Liver (tissue), 9 donors: ENCODE measurements around the gene SBK1. TPM values are rescaled to one million over a fixed set of nuclear protein-coding genes. Genes with fewer than 3 reads are reported as not detected.

Experiments
- DNase-seq: peaks from one replicate; pipeline ENCODE4 v3.0.0-alpha.2; 2017; ENCODE audit warnings: low spot score
- H3K27ac ChIP-seq, 2 donors: one replicate each; pipeline ENCODE4 v1.7.0; 2013; ENCODE audit warnings: inconsistent platforms in 2 of 2, low read length in 2 of 2, control low read depth in 1 of 2, low read depth in 1 of 2, mild to moderate bottlenecking in 1 of 2
- H3K27me3 ChIP-seq, 4 donors: one replicate each; pipeline versions ENCODE4 v1.6.1 to v1.7.0; 2013; ENCODE audit warnings: low read length in 3 of 4, inconsistent platforms in 1 of 4, mild to moderate bottlenecking in 1 of 4, moderate library complexity in 1 of 4; ENCODE audit not compliant: control insufficient read depth in 4 of 4, insufficient read depth in 4 of 4
- H3K36me3 ChIP-seq, 4 donors: one replicate each; pipeline versions ENCODE4 v1.6.1 to v1.7.0; 2013; ENCODE audit warnings: low read length in 3 of 4, mild to moderate bottlenecking in 3 of 4, low read depth in 1 of 4, moderate library complexity in 1 of 4; ENCODE audit not compliant: control insufficient read depth in 4 of 4, insufficient read depth in 3 of 4
- H3K4me1 ChIP-seq, 4 donors: one replicate each; pipeline versions ENCODE4 v1.6.1 to v1.7.0; 2013; ENCODE audit warnings: low read length in 3 of 4, mild to moderate bottlenecking in 3 of 4, moderate library complexity in 1 of 4; ENCODE audit not compliant: control insufficient read depth in 4 of 4, insufficient read depth in 4 of 4
- H3K4me3 ChIP-seq, 3 donors: one replicate each; pipeline versions ENCODE4 v1.6.1 to v1.7.0; 2013; ENCODE audit warnings: low read length in 3 of 3, control low read depth in 1 of 3, low read depth in 1 of 3, mild to moderate bottlenecking in 1 of 3
- H3K9ac ChIP-seq, 2 donors: one replicate each; pipeline ENCODE4 v1.7.0; 2013; ENCODE audit warnings: low read length in 2 of 2, mild to moderate bottlenecking in 2 of 2, moderate library complexity in 2 of 2, control low read depth in 1 of 2, low read depth in 1 of 2
- H3K9me3 ChIP-seq, 4 donors: one replicate each; pipeline versions ENCODE4 v1.6.1 to v1.7.0; 2013; ENCODE audit warnings: low read length in 3 of 4; ENCODE audit not compliant: control insufficient read depth in 4 of 4
- ATF3 ChIP-seq: IDR thresholded peaks from 2 replicates; pipeline ENCODE4 v1.6.1; 2016; ENCODE audit warnings: antibody characterized with exemption
- CTCF ChIP-seq: fragments of 150-350 bp; IDR thresholded peaks from 2 replicates; pipeline ENCODE4 v1.5.1; 2017; ENCODE audit warnings: improper control_type of control experiment, low read depth, low read length; ENCODE audit not compliant: missing input control
- EGR1 ChIP-seq, 2 donors: IDR thresholded peaks; 2 replicates each; pipeline ENCODE4 v1.6.1; 2016 to 2018; ENCODE audit warnings: antibody characterized with exemption in 2 of 2, low read depth in 2 of 2
- FOXA1 ChIP-seq: IDR thresholded peaks from 2 replicates; pipeline ENCODE4 v1.6.1; 2016; ENCODE audit warnings: antibody characterized with exemption
- FOXA2 ChIP-seq: IDR thresholded peaks from 2 replicates; pipeline ENCODE4 v1.6.1; 2016; ENCODE audit warnings: antibody characterized with exemption
- GABPA ChIP-seq, 2 donors: IDR thresholded peaks in 1 of 2; conservative IDR thresholded peaks in 1 of 2; 2 replicates each; pipeline ENCODE4 v1.6.1; 2016; ENCODE audit warnings: antibody characterized with exemption in 2 of 2, mild to moderate bottlenecking in 1 of 2, moderate library complexity in 1 of 2
- HNF4A ChIP-seq, 2 donors: conservative IDR thresholded peaks; 2 replicates each; pipeline ENCODE4 v1.6.1; 2016; ENCODE audit warnings: antibody characterized with exemption in 2 of 2, mild to moderate bottlenecking in 2 of 2
- HNF4G ChIP-seq: IDR thresholded peaks from 2 replicates; pipeline ENCODE4 v1.6.1; 2016; ENCODE audit warnings: antibody characterized with exemption
- JUND ChIP-seq, 2 donors: IDR thresholded peaks; 2 replicates each; pipeline ENCODE4 v1.6.1; 2016; ENCODE audit warnings: antibody characterized with exemption in 2 of 2
- MAX ChIP-seq: IDR thresholded peaks from 2 replicates; pipeline ENCODE4 v1.6.1; 2016; ENCODE audit warnings: antibody characterized with exemption
- NR2F2 ChIP-seq: IDR thresholded peaks from 2 replicates; pipeline ENCODE4 v1.6.1; 2016; ENCODE audit warnings: antibody characterized with exemption
- RAD21 ChIP-seq, 2 donors: IDR thresholded peaks; 2 replicates each; pipeline ENCODE4 v1.6.1; 2016; ENCODE audit warnings: antibody characterized with exemption in 2 of 2, mild to moderate bottlenecking in 2 of 2
- REST ChIP-seq: IDR thresholded peaks from 2 replicates; pipeline ENCODE4 v1.6.1; 2016; ENCODE audit warnings: antibody characterized with exemption, mild to moderate bottlenecking
- RXRA ChIP-seq, 2 donors: IDR thresholded peaks; 2 replicates each; pipeline ENCODE4 v1.6.1; 2017 to 2018; ENCODE audit warnings: antibody characterized with exemption in 2 of 2, mild to moderate bottlenecking in 1 of 2
- SP1 ChIP-seq: IDR thresholded peaks from 2 replicates; pipeline ENCODE4 v1.6.1; 2018; ENCODE audit warnings: antibody characterized with exemption, mild to moderate bottlenecking
- TAF1 ChIP-seq: conservative IDR thresholded peaks from 2 replicates; pipeline ENCODE4 v1.6.1; 2016; ENCODE audit warnings: antibody characterized with exemption, mild to moderate bottlenecking
- YY1 ChIP-seq: IDR thresholded peaks from 2 replicates; pipeline ENCODE4 v1.6.1; 2016; ENCODE audit warnings: antibody characterized with exemption, mild to moderate bottlenecking
- ZBTB33 ChIP-seq: IDR thresholded peaks from 2 replicates; pipeline ENCODE4 v1.6.1; 2016; ENCODE audit warnings: antibody characterized with exemption
- WGBS: extraction: QIAGEN DNeasy Blood & Tissue Kit; methylation state at CpG from one replicate; pipeline ENCODE4 v1.1.7; 2013; 5-methylcytosine and 5-hydroxymethylcytosine counted together
- polyA plus RNA-seq, 2 donors: library from polyadenylated mRNA; stranded (reverse) in 1 of 2; unstranded in 1 of 2; fragments of 200-250 nt in 1 of 2; fragments of >200 nt in 1 of 2; fragmentation: Nextera tagmentation in 1 of 2; extraction: Ambion mirVana in 1 of 2; gene quantifications; one replicate each; pipeline versions ENCODE4 v1.2.1 to v1.2.3, GENCODE V29; 2013 to 2015
- total RNA-seq, 2 donors: library from RNA; depleted of rRNA; stranded (reverse); fragments of >200 nt; gene quantifications; one replicate each; pipeline ENCODE4 v1.2.3, GENCODE V29; 2014
- donor health status: healthy.
- donor health status: healthy.
- donor health status: healthy.
- donor health status: healthy.
- donor health status: healthy.

The SBK1 gene
- total and polyA plus RNA-seq, 4 donors, result 0.05 to 0.08 (median 0.07) TPM; not detected in 1

GRCh38 chr16:28294201-28294600 is 1.9 kb downstream of the SBK1 start:
- WGBS, result 85% methylated on average over 6 of the region's 6 CpGs
- no peak overlapping the region for H3K9ac ChIP-seq
- H3K36me3 ChIP-seq, result no peaks in the 10 kb centered on the region
- no peaks in the 10 kb centered on the region for H3K27me3 ChIP-seq
- no peak for TF ChIP-seq FOXA2
- no peak for TF ChIP-seq FOXA1
- TF ChIP-seq YY1, result no peak
- TF ChIP-seq ZBTB33, result no peak
- no peak for TF ChIP-seq SP1
- no peak for TF ChIP-seq RXRA (IDR thresholded peaks at IDR 0.05)
- no peak for TF ChIP-seq RAD21 (IDR thresholded peaks at IDR 0.05)
- no peak for TF ChIP-seq MAX
- H3K9me3 ChIP-seq, result no peaks in the 10 kb centered on the region
- H3K4me3 ChIP-seq, result no peak overlapping the region
- H3K4me1 ChIP-seq, result peaks cover 7 to 13% (median 11%) of the 10 kb centered on the region in 4 donors
- DNase-seq, result no peak
- H3K27ac ChIP-seq, result no peak overlapping the region

GRCh38 chr16:28295276-28295675 is 3.0 kb downstream of the SBK1 start:
- 86% methylated on average over 11 of the region's 11 CpGs for WGBS
- Histone ChIP-seq H3K36me3 (no peaks in the 10 kb centered on the region), H3K4me3 (no peak overlapping the region), H3K4me1 (peaks cover 7 to 13% (median 11%) of the 10 kb centered on the region in 4 donors), H3K27me3 (no peaks in the 10 kb centered on the region), H3K9me3 (no peaks in the 10 kb centered on the region), H3K27ac (no peak overlapping the region), H3K9ac (no peak overlapping the region)
- TF ChIP-seq ZBTB33 (no peak), SP1 (no peak), CTCF (no peak), MAX (no peak), FOXA1 (no peak), EGR1 (IDR thresholded peaks at IDR 0.05; ENCODE audit: low read depth in 2 of 2) (no peak), GABPA (IDR thresholded peaks at IDR 0.05 in 1 of 2, conservative IDR thresholded peaks at IDR 0.05 in 1 of 2) (no peak), RXRA (IDR thresholded peaks at IDR 0.05) (no peak), REST (no peak), YY1 (no peak), TAF1 (no peak), NR2F2 (no peak), FOXA2 (no peak), ATF3 (no peak), RAD21 (IDR thresholded peaks at IDR 0.05) (no peak), HNF4G (no peak), JUND (IDR thresholded peaks at IDR 0.05) (no peak), HNF4A (conservative IDR thresholded peaks at IDR 0.05) (no peak)
- no peak for DNase-seq
